GM21381 (cell line): ENCODE results near the gene GNAI2.
A peak's percentile ranks its signal among the peaks of the same experiment; 100 is the strongest.

ENCODE experiments used
- ATAC-seq: cut with Tn5 transposase; IDR thresholded peaks from one replicate; pipeline ENCODE4 v1.9.1; 2021; ENCODE audit warnings: mild to moderate bottlenecking, moderate library complexity; ENCODE audit not compliant: unreplicated experiment

GNAI2 gene

GRCh38 chr3:50235716-50236483 lies at the start of gene GNAI2:
GNAI2 (plus strand) TSS chr3:50236204; CDS start chr3:50236336, 132 bp downstream.
- ATAC-seq = peak; percentile 90

- ATAC-seq = no peak
Observed at GRCh38 chr3:50187750-50188149, 48.3 kb upstream of the GNAI2 start.

- ATAC-seq = no peak
Observed at GRCh38 chr3:50189274-50189673, 46.7 kb upstream of the GNAI2 start.

- ATAC-seq = no peak
Observed at GRCh38 chr3:50189989-50190388, 46.0 kb upstream of the GNAI2 start.

GRCh38 chr3:50190936-50191660 lies 44.9 kb upstream of the GNAI2 start, which contains the start of gene GNAT1:
GNAT1 (plus strand) TSS chr3:50191610; CDS start chr3:50191726, 116 bp downstream.
- no peak for ATAC-seq

GRCh38 chr3:50192124-50192523 lies 43.9 kb upstream of the GNAI2 start:
- ATAC-seq = no peak

- ATAC-seq = no peak
Observed at GRCh38 chr3:50192689-50193141, 43.3 kb upstream of the GNAI2 start.

DNA sequence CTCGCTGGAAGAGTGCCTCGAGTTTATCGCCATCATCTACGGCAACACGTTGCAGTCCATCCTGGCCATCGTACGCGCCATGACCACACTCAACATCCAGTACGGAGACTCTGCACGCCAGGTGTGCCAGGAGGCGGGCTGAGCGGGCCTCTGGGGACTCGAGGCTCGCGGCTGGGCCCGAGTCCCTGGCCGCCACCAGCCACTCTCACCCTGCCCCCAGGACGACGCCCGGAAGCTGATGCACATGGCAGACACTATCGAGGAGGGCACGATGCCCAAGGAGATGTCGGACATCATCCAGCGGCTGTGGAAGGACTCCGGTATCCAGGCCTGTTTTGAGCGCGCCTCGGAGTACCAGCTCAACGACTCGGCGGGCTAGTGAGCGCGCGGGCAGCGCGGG lies 42.7 kb upstream of the GNAI2 start:
- ATAC-seq = no peak

- no peak for ATAC-seq
Observed at GRCh38 chr3:50193746-50194127, 42.3 kb upstream of the GNAI2 start.

GRCh38 chr3:50194128-50194902 lies 41.7 kb upstream of the GNAI2 start:
- no peak for ATAC-seq

DNA sequence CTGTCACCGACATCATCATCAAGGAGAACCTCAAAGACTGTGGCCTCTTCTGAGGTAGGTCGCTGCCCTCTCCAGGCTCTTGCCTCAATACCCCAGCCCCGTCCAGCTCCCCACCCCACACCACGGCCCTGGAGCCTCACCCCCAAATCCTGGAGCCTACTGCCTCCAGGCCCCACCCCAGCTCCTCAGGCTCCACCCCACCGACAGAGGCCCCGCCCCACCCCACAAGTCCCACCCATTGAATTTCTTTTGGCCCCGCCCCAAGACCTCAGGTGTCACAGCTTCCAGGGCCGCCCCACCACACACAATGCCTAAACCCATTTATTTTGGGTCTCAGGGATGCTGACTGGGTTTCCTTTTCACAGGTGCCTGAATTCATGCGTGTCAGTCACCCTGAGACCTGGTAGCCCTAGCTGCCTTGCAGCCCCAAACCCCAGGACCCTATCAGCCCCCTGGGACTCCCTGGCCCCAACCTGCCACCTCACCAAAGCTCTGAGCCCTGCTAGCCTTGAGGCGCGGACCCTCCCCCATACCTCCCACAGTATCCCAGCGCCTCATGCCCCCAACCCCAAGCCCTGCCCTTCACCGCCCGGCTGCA lies 41.0 kb upstream of the GNAI2 start:
- no peak for ATAC-seq

DNA sequence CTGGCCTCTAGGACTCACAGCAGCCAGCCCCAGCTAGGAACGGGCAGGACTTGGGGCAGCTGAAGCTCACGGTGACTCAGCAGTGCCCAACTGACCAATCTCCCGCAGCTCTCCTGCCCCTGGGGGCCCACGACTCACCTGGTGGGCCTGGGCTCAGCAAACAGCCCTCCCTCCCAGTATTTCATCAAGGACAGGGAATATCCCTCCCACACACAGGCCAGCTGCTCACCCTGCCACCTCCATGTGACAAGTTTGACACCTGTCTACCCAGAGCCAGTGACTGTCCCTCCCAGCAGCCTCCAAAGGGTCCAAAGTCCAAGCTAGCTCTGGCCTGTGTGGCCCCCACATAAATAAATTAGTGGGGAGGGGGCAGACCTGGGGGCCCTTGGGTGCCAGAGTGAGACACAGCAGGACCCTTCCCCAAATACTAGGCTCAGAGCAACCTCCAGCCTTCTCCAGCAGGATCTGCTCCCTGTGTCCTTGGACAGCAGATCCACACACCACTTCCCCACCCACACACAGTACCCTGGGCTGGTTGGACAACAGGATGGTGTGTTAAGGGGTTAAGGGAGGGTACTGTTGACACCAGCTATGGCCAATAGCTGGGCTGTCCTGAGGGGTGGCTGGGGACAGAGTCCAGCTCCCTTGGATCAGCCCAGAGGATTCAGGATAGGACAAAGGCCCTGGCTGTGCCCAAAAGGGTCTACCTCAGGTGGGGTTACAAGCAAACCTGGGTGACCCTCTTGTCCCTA lies 40.3 kb upstream of the GNAI2 start:
- ATAC-seq = no peak

GRCh38 chr3:50196253-50196801 lies 39.7 kb upstream of the GNAI2 start:
- ATAC-seq = no peak

- ATAC-seq = no peak
Observed at GRCh38 chr3:50201573-50202315, 34.3 kb upstream of the GNAI2 start.

- ATAC-seq = no peak
Observed at GRCh38 chr3:50202353-50203112, 33.5 kb upstream of the GNAI2 start.

GRCh38 chr3:50203113-50203808 lies 32.7 kb upstream of the GNAI2 start:
- ATAC-seq = no peak

GRCh38 chr3:50203809-50204803 lies 31.9 kb upstream of the GNAI2 start:
- no peak for ATAC-seq
